T-helper 1 cell treated with Interleukin-12 subunit alpha and Interleukin-12 subunit beta and Interleukin-4 antibody, amounts not matched to agents 30 μg/mL and 1 μg/mL, for 36 hours (primary cell): ENCODE measurements around the gene PCNX2.
A peak's percentile ranks its signal among the peaks of the same experiment; 100 is the strongest.

Source experiments
- H3K27ac Mint-ChIP-seq: one replicate; pipeline ENCODE4 v1.8.0; 2021; ENCODE audit warnings: mild to moderate bottlenecking, mixed read lengths
- H3K27me3 Mint-ChIP-seq: one replicate; pipeline ENCODE4 v1.8.0; 2021; ENCODE audit warnings: low read depth, mixed read lengths
- H3K36me3 Mint-ChIP-seq: one replicate; pipeline ENCODE4 v1.8.0; 2021; ENCODE audit warnings: low read depth, mixed read lengths
- H3K4me1 Mint-ChIP-seq: one replicate; pipeline ENCODE4 v1.8.0; 2021; ENCODE audit warnings: low read depth, mixed read lengths
- H3K4me3 Mint-ChIP-seq: one replicate; pipeline ENCODE4 v1.8.0; 2021; ENCODE audit warnings: mild to moderate bottlenecking, moderate library complexity, mixed read lengths
- H3K9me3 Mint-ChIP-seq: one replicate; pipeline ENCODE4 v1.8.0; 2021; ENCODE audit warnings: mixed read lengths

The PCNX2 gene

GRCh38 chr1:232973652-232974611 lies 321.6 kb downstream of the PCNX2 start:
- no peak overlapping the region for H3K27ac Mint-ChIP-seq
- H3K4me3 Mint-ChIP-seq = no peak overlapping the region
- H3K9me3 Mint-ChIP-seq = peaks cover 37% of the 10 kb centered on the region
- no peaks in the 10 kb centered on the region for H3K27me3 Mint-ChIP-seq
- H3K4me1 Mint-ChIP-seq = peaks cover 20% of the 10 kb centered on the region
- H3K36me3 Mint-ChIP-seq = peaks cover 71% of the 10 kb centered on the region

GRCh38 chr1:232970508-232970907 lies 325.0 kb downstream of the PCNX2 start:
- H3K27ac Mint-ChIP-seq = no peak overlapping the region
- peaks cover 66% of the 10 kb centered on the region for H3K36me3 Mint-ChIP-seq
- no peak overlapping the region for H3K4me3 Mint-ChIP-seq
- peaks cover 37% of the 10 kb centered on the region for H3K9me3 Mint-ChIP-seq
- H3K27me3 Mint-ChIP-seq = no peaks in the 10 kb centered on the region
- peaks cover 10% of the 10 kb centered on the region for H3K4me1 Mint-ChIP-seq

GRCh38 chr1:232969799-232970198 lies 325.7 kb downstream of the PCNX2 start:
- Mint-ChIP-seq H3K27ac (no peak overlapping the region), H3K27me3 (no peaks in the 10 kb centered on the region), H3K9me3 (peaks cover 32% of the 10 kb centered on the region), H3K4me3 (no peak overlapping the region), H3K4me1 (peaks cover 16% of the 10 kb centered on the region), H3K36me3 (peaks cover 68% of the 10 kb centered on the region)

GRCh38 chr1:232968965-232969364 lies 326.6 kb downstream of the PCNX2 start:
- Mint-ChIP-seq H3K4me3 (no peak overlapping the region), H3K27ac (peak overlapping the region; percentile 55), H3K9me3 (peaks cover 24% of the 10 kb centered on the region), H3K27me3 (no peaks in the 10 kb centered on the region), H3K36me3 (peaks cover 60% of the 10 kb centered on the region), H3K4me1 (peaks cover 13% of the 10 kb centered on the region)

GRCh38 chr1:232968391-232968790 lies 327.1 kb downstream of the PCNX2 start:
- peaks cover 18% of the 10 kb centered on the region for H3K9me3 Mint-ChIP-seq

GRCh38 chr1:232966663-232967062 lies 328.9 kb downstream of the PCNX2 start:
- Mint-ChIP-seq H3K27me3 (no peaks in the 10 kb centered on the region), H3K9me3 (peaks cover 3% of the 10 kb centered on the region), H3K4me3 (no peak overlapping the region), H3K36me3 (peaks cover 49% of the 10 kb centered on the region), H3K4me1 (peaks cover 21% of the 10 kb centered on the region), H3K27ac (no peak overlapping the region)

More at GRCh38 chr1:232968391-232968790, 327.1 kb downstream of the PCNX2 start:
- Mint-ChIP-seq H3K36me3 (peaks cover 58% of the 10 kb centered on the region), H3K27ac (no peak overlapping the region), H3K27me3 (no peaks in the 10 kb centered on the region), H3K4me3 (no peak overlapping the region), H3K4me1 (peaks cover 15% of the 10 kb centered on the region)

- Mint-ChIP-seq H3K4me1 (peaks cover 21% of the 10 kb centered on the region), H3K27ac (no peak overlapping the region), H3K36me3 (peaks cover 41% of the 10 kb centered on the region), H3K4me3 (no peak overlapping the region), H3K27me3 (no peaks in the 10 kb centered on the region), H3K9me3 (no peaks in the 10 kb centered on the region)
Observed at GRCh38 chr1:232965912-232966217, 329.7 kb downstream of the PCNX2 start.

- Mint-ChIP-seq H3K27me3 (no peaks in the 10 kb centered on the region), H3K27ac (no peak overlapping the region), H3K4me3 (no peak overlapping the region), H3K36me3 (peaks cover 40% of the 10 kb centered on the region), H3K4me1 (peaks cover 21% of the 10 kb centered on the region), H3K9me3 (no peaks in the 10 kb centered on the region)
Observed at GRCh38 chr1:232965124-232965911, 330.2 kb downstream of the PCNX2 start.

- no peak overlapping the region for H3K4me3 Mint-ChIP-seq
- H3K4me1 Mint-ChIP-seq = peaks cover 21% of the 10 kb centered on the region
- peaks cover 38% of the 10 kb centered on the region for H3K36me3 Mint-ChIP-seq
- H3K9me3 Mint-ChIP-seq = no peaks in the 10 kb centered on the region
- no peaks in the 10 kb centered on the region for H3K27me3 Mint-ChIP-seq
- no peak overlapping the region for H3K27ac Mint-ChIP-seq
Observed at GRCh38 chr1:232964601-232965000, 330.9 kb downstream of the PCNX2 start.

GRCh38 chr1:232962761-232963745 lies 332.5 kb downstream of the PCNX2 start:
- Mint-ChIP-seq H3K27ac (no peak overlapping the region), H3K4me1 (peaks cover 14% of the 10 kb centered on the region), H3K9me3 (peaks cover 7% of the 10 kb centered on the region), H3K36me3 (peaks cover 39% of the 10 kb centered on the region), H3K4me3 (no peak overlapping the region), H3K27me3 (no peaks in the 10 kb centered on the region)

- Mint-ChIP-seq H3K4me1 (peaks cover 8% of the 10 kb centered on the region), H3K27ac (no peak overlapping the region), H3K36me3 (peaks cover 44% of the 10 kb centered on the region), H3K27me3 (no peaks in the 10 kb centered on the region), H3K9me3 (peaks cover 12% of the 10 kb centered on the region), H3K4me3 (no peak overlapping the region)
Observed at GRCh38 chr1:232958067-232958466, 337.5 kb downstream of the PCNX2 start.

- Mint-ChIP-seq H3K27me3 (no peaks in the 10 kb centered on the region), H3K9me3 (peaks cover 12% of the 10 kb centered on the region), H3K4me3 (no peak overlapping the region), H3K4me1 (peaks cover 24% of the 10 kb centered on the region), H3K27ac (no peak overlapping the region), H3K36me3 (peaks cover 38% of the 10 kb centered on the region)
Observed at GRCh38 chr1:232956081-232956480, 339.4 kb downstream of the PCNX2 start.

- H3K36me3 Mint-ChIP-seq = peaks cover 36% of the 10 kb centered on the region
- H3K9me3 Mint-ChIP-seq = peaks cover 12% of the 10 kb centered on the region
- no peak overlapping the region for H3K27ac Mint-ChIP-seq
- H3K27me3 Mint-ChIP-seq = no peaks in the 10 kb centered on the region
- no peak overlapping the region for H3K4me3 Mint-ChIP-seq
- peaks cover 33% of the 10 kb centered on the region for H3K4me1 Mint-ChIP-seq
Observed at GRCh38 chr1:232954594-232955365, 340.7 kb downstream of the PCNX2 start.
